ENCODE measurements around the gene ATF1.

The ATF1 gene

GRCh38 chr12:50732591-50732990, 31.3 kb upstream of the ATF1 start:
- H3K9ac ChIP-seq (ENCODE audit: low read depth in 1 of 2, low read length in 2 of 2), result no peak overlapping the region
- H3K36me3 ChIP-seq (ENCODE audit: control insufficient read depth in 2 of 2, insufficient read depth in 2 of 2, low read length in 2 of 2), result peaks cover 78 to 79% of the 10 kb centered on the region in 2 donors
- H3K27ac ChIP-seq (ENCODE audit: low read depth in 2 of 2, low read length in 2 of 2), result no peak overlapping the region
- H3K9me3 ChIP-seq (ENCODE audit: control insufficient read depth in 2 of 2, low read length in 2 of 2), result no peaks in the 10 kb centered on the region
- H3K4me1 ChIP-seq (ENCODE audit: control insufficient read depth in 2 of 2, insufficient read depth in 2 of 2, low read length in 2 of 2), result no peaks in the 10 kb centered on the region
- H3K4me3 ChIP-seq (ENCODE audit: low read length in 2 of 2), result no peak overlapping the region
- H3K27me3 ChIP-seq (ENCODE audit: control insufficient read depth in 2 of 2, insufficient read depth in 2 of 2, low read length in 2 of 2), result no peaks in the 10 kb centered on the region

DNA sequence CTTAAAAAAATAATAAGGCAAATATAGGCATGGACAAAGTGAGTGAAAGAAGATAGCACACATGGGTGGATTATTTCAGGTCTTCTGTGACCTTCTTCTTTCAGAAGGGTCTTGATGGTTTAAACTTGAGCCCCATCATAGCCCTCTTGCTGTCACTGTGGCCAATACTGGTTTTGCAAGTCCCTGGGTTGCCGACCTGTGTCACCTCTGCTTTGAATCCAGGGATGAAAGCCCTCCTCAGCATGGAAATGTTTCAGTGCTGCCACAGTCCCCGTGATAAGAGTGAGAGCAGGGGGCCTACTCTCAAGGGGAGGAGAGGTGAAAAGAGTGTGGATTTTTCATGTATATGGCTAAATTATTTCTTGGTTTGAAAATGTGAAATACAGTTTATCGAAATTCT, 30.2 kb upstream of the ATF1 start:
- Histone ChIP-seq H3K4me1 (ENCODE audit: control insufficient read depth in 2 of 2, insufficient read depth in 2 of 2, low read length in 2 of 2) (no peaks in the 10 kb centered on the region), H3K27ac (ENCODE audit: low read depth in 2 of 2, low read length in 2 of 2) (no peak overlapping the region), H3K9ac (ENCODE audit: low read depth in 1 of 2, low read length in 2 of 2) (no peak overlapping the region), H3K36me3 (ENCODE audit: control insufficient read depth in 2 of 2, insufficient read depth in 2 of 2, low read length in 2 of 2) (peaks cover 73 to 76% of the 10 kb centered on the region in 2 donors), H3K4me3 (ENCODE audit: low read length in 2 of 2) (no peak overlapping the region), H3K9me3 (ENCODE audit: control insufficient read depth in 2 of 2, low read length in 2 of 2) (no peaks in the 10 kb centered on the region), H3K27me3 (ENCODE audit: control insufficient read depth in 2 of 2, insufficient read depth in 2 of 2, low read length in 2 of 2) (no peaks in the 10 kb centered on the region)

- Histone ChIP-seq H3K4me1 (ENCODE audit: control insufficient read depth in 2 of 2, insufficient read depth in 2 of 2, low read length in 2 of 2) (no peaks in the 10 kb centered on the region), H3K27me3 (ENCODE audit: control insufficient read depth in 2 of 2, insufficient read depth in 2 of 2, low read length in 2 of 2) (no peaks in the 10 kb centered on the region), H3K4me3 (ENCODE audit: low read length in 2 of 2) (no peak overlapping the region), H3K9ac (ENCODE audit: low read depth in 1 of 2, low read length in 2 of 2) (no peak overlapping the region), H3K9me3 (ENCODE audit: control insufficient read depth in 2 of 2, low read length in 2 of 2) (no peaks in the 10 kb centered on the region), H3K36me3 (ENCODE audit: control insufficient read depth in 2 of 2, insufficient read depth in 2 of 2, low read length in 2 of 2) (peaks cover 78 to 79% of the 10 kb centered on the region in 2 donors), H3K27ac (ENCODE audit: low read depth in 2 of 2, low read length in 2 of 2) (no peak overlapping the region)
These were observed 29.3 kb upstream of the ATF1 start for GRCh38 chr12:50734409-50735263.

GRCh38 chr12:50739611-50740010, 24.3 kb upstream of the ATF1 start:
- Histone ChIP-seq H3K27me3 (ENCODE audit: control insufficient read depth in 2 of 2, insufficient read depth in 2 of 2, low read length in 2 of 2) (no peaks in the 10 kb centered on the region), H3K36me3 (ENCODE audit: control insufficient read depth in 2 of 2, insufficient read depth in 2 of 2, low read length in 2 of 2) (peaks cover 69 to 72% of the 10 kb centered on the region in 2 donors), H3K27ac (ENCODE audit: low read depth in 2 of 2, low read length in 2 of 2) (no peak overlapping the region), H3K4me3 (ENCODE audit: low read length in 2 of 2) (no peak overlapping the region), H3K9ac (ENCODE audit: low read depth in 1 of 2, low read length in 2 of 2) (no peak overlapping the region), H3K9me3 (ENCODE audit: control insufficient read depth in 2 of 2, low read length in 2 of 2) (no peaks in the 10 kb centered on the region), H3K4me1 (ENCODE audit: control insufficient read depth in 2 of 2, insufficient read depth in 2 of 2, low read length in 2 of 2) (no peaks in the 10 kb centered on the region)

DNA sequence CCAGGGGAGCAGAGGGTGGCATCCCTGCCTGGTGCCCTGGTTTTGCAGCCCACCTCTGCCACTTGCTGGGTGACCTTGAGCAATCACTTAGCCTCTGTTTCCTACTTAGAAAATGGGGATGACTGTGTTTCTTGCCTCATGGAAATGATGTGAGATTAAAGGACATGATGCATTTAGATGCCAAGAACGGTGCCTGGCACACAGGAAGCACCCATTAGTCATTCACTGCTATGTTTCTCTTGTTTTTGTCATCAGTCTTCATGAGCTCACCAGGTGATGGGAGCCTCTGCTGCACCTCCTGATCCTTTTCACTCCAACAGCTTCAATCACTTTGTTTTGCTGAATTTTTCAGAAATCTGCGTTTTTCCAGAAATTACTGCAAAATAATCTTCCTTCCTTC, 23.6 kb upstream of the ATF1 start:
- Histone ChIP-seq H3K27ac (ENCODE audit: low read depth in 2 of 2, low read length in 2 of 2) (no peak overlapping the region), H3K36me3 (ENCODE audit: control insufficient read depth in 2 of 2, insufficient read depth in 2 of 2, low read length in 2 of 2) (peaks cover 69 to 74% of the 10 kb centered on the region in 2 donors), H3K4me3 (ENCODE audit: low read length in 2 of 2) (no peak overlapping the region), H3K9ac (ENCODE audit: low read depth in 1 of 2, low read length in 2 of 2) (no peak overlapping the region), H3K9me3 (ENCODE audit: control insufficient read depth in 2 of 2, low read length in 2 of 2) (no peaks in the 10 kb centered on the region), H3K27me3 (ENCODE audit: control insufficient read depth in 2 of 2, insufficient read depth in 2 of 2, low read length in 2 of 2) (no peaks in the 10 kb centered on the region), H3K4me1 (ENCODE audit: control insufficient read depth in 2 of 2, insufficient read depth in 2 of 2, low read length in 2 of 2) (no peaks in the 10 kb centered on the region)

DNA sequence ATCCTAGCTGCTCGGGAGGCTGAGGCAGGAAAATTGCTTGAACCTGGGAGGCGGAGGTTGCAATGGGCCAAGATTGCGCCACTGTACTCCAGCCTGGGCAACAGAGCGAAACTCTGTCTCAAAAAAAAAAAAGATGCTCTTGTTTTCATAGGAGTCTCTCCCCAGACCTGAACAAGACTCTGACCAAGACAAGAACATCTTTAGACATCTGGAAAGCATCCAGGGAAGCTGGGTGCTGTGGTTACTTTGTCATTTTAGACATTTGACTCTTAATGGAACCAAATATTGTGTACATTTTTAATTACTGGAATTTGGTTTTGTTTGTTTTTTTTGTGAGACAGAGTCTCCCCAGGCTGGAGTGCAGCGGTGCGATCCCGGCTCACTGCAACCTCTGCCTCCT, 21.1 kb upstream of the ATF1 start:
- H3K9me3 ChIP-seq (ENCODE audit: control insufficient read depth in 2 of 2, low read length in 2 of 2), result no peaks in the 10 kb centered on the region
- H3K9ac ChIP-seq (ENCODE audit: low read depth in 1 of 2, low read length in 2 of 2), result no peak overlapping the region
- no peaks in the 10 kb centered on the region for H3K4me1 ChIP-seq (ENCODE audit: control insufficient read depth in 2 of 2, insufficient read depth in 2 of 2, low read length in 2 of 2)
- peaks cover 65 to 78% of the 10 kb centered on the region in 2 donors for H3K36me3 ChIP-seq (ENCODE audit: control insufficient read depth in 2 of 2, insufficient read depth in 2 of 2, low read length in 2 of 2)
- H3K27me3 ChIP-seq (ENCODE audit: control insufficient read depth in 2 of 2, insufficient read depth in 2 of 2, low read length in 2 of 2), result no peaks in the 10 kb centered on the region
- no peak overlapping the region for H3K4me3 ChIP-seq (ENCODE audit: low read length in 2 of 2)
- H3K27ac ChIP-seq (ENCODE audit: low read depth in 2 of 2, low read length in 2 of 2), result no peak overlapping the region

DNA sequence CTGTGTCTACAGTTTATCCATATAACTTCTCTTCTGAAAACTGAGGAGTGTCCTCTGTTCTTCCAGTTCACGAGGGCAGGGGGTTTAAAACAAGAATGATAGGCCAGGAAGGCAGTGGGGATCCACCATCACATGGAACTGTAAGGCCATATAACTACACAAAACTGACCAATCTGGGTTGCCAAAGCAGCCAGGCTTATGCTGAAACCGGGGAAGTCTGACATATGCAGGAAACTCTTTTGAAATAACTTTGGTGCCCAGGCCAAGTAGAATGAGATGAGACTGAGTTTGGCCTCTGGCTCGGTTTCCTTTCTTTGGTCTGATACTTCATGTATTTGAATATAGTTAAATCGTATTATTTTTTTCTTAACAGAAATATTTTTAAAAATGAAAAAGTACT, 18.0 kb upstream of the ATF1 start:
- Histone ChIP-seq H3K9ac (ENCODE audit: low read depth in 1 of 2, low read length in 2 of 2) (no peak overlapping the region), H3K36me3 (ENCODE audit: control insufficient read depth in 2 of 2, insufficient read depth in 2 of 2, low read length in 2 of 2) (peaks cover 46 to 60% of the 10 kb centered on the region in 2 donors), H3K27me3 (ENCODE audit: control insufficient read depth in 2 of 2, insufficient read depth in 2 of 2, low read length in 2 of 2) (no peaks in the 10 kb centered on the region), H3K4me3 (ENCODE audit: low read length in 2 of 2) (no peak overlapping the region), H3K27ac (ENCODE audit: low read depth in 2 of 2, low read length in 2 of 2) (no peak overlapping the region), H3K4me1 (ENCODE audit: control insufficient read depth in 2 of 2, insufficient read depth in 2 of 2, low read length in 2 of 2) (no peaks in the 10 kb centered on the region), H3K9me3 (ENCODE audit: control insufficient read depth in 2 of 2, low read length in 2 of 2) (no peaks in the 10 kb centered on the region)

DNA sequence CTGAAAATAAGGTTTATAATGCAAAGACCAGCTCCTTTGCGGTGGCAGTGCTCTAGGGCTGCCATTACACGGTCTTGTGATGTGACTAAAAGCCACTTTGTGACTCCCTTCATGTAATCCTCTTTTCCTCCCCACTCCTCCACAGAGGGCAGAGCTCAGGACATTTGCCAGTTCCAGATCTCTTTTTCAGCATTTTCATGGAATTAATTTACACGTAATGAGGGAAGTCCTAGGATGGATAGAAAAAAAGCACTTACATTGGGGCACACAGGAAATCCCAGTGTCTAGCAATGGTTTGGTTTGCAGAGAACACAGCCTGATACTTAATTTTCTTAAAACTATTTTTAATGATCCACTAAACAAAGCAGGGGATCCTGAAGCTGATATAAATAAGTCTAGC, 17.5 kb upstream of the ATF1 start:
- H3K27me3 ChIP-seq (ENCODE audit: control insufficient read depth in 2 of 2, insufficient read depth in 2 of 2, low read length in 2 of 2), result no peaks in the 10 kb centered on the region

GRCh38 chr12:50747817-50748216, 16.1 kb upstream of the ATF1 start:
- Histone ChIP-seq H3K27me3 (ENCODE audit: control insufficient read depth in 2 of 2, insufficient read depth in 2 of 2, low read length in 2 of 2) (no peaks in the 10 kb centered on the region), H3K4me3 (ENCODE audit: low read length in 2 of 2) (no peak overlapping the region), H3K36me3 (ENCODE audit: control insufficient read depth in 2 of 2, insufficient read depth in 2 of 2, low read length in 2 of 2) (peaks cover 35 to 49% of the 10 kb centered on the region in 2 donors), H3K27ac (ENCODE audit: low read depth in 2 of 2, low read length in 2 of 2) (no peak overlapping the region), H3K9ac (ENCODE audit: low read depth in 1 of 2, low read length in 2 of 2) (no peak overlapping the region), H3K9me3 (ENCODE audit: control insufficient read depth in 2 of 2, low read length in 2 of 2) (no peaks in the 10 kb centered on the region), H3K4me1 (ENCODE audit: control insufficient read depth in 2 of 2, insufficient read depth in 2 of 2, low read length in 2 of 2) (no peaks in the 10 kb centered on the region)

More for the DNA sequence above, 17.5 kb upstream of the ATF1 start:
- Histone ChIP-seq H3K4me1 (ENCODE audit: control insufficient read depth in 2 of 2, insufficient read depth in 2 of 2, low read length in 2 of 2) (no peaks in the 10 kb centered on the region), H3K9ac (ENCODE audit: low read depth in 1 of 2, low read length in 2 of 2) (no peak overlapping the region), H3K4me3 (ENCODE audit: low read length in 2 of 2) (no peak overlapping the region), H3K27ac (ENCODE audit: low read depth in 2 of 2, low read length in 2 of 2) (no peak overlapping the region), H3K9me3 (ENCODE audit: control insufficient read depth in 2 of 2, low read length in 2 of 2) (no peaks in the 10 kb centered on the region), H3K36me3 (ENCODE audit: control insufficient read depth in 2 of 2, insufficient read depth in 2 of 2, low read length in 2 of 2) (peaks cover 41 to 55% of the 10 kb centered on the region in 2 donors)

DNA sequence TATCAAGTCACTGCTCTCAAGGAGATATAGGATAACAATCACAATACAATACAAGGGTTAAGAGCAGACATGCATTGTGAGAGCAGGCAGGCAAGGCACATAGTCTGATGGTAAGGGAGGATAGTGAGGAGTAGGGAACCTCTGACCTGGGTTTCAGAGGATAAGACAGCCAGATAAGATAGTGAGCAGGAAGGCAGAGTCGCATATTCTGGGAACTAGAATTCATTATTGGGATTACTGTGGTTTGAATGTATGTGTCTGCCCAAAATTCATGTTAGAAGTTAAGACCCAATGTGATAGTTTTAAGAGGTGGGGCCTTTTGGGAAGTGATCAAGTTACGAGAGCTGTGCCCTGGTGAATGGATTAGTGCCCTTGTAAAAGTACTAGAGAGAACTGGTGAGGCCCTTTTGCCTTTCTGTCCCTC, 14.4 kb upstream of the ATF1 start:
- Histone ChIP-seq H3K27me3 (ENCODE audit: control insufficient read depth in 2 of 2, insufficient read depth in 2 of 2, low read length in 2 of 2) (no peaks in the 10 kb centered on the region), H3K9ac (ENCODE audit: low read depth in 1 of 2, low read length in 2 of 2) (no peak overlapping the region), H3K4me1 (ENCODE audit: control insufficient read depth in 2 of 2, insufficient read depth in 2 of 2, low read length in 2 of 2) (no peaks in the 10 kb centered on the region), H3K36me3 (ENCODE audit: control insufficient read depth in 2 of 2, insufficient read depth in 2 of 2, low read length in 2 of 2) (peaks cover 28 to 38% of the 10 kb centered on the region in 2 donors), H3K4me3 (ENCODE audit: low read length in 2 of 2) (no peak overlapping the region), H3K27ac (ENCODE audit: low read depth in 2 of 2, low read length in 2 of 2) (no peak overlapping the region), H3K9me3 (ENCODE audit: control insufficient read depth in 2 of 2, low read length in 2 of 2) (no peaks in the 10 kb centered on the region)
